Stimulated activated CD4-positive, alpha-beta T cell treated with anti-CD3 and anti-CD28 coated beads, Interleukin-1b, Interleukin-23, amount 100 ng/mL, for 4 hours (primary cell): Measurements from ENCODE around the gene MBP.

ENCODE experiments used
- DNase-seq, 2 donors: peaks; one replicate each; pipeline ENCODE4 v3.0.0-alpha.2; 2020; ENCODE audit warnings: low read depth in 2 of 2

Gene MBP

DNA sequence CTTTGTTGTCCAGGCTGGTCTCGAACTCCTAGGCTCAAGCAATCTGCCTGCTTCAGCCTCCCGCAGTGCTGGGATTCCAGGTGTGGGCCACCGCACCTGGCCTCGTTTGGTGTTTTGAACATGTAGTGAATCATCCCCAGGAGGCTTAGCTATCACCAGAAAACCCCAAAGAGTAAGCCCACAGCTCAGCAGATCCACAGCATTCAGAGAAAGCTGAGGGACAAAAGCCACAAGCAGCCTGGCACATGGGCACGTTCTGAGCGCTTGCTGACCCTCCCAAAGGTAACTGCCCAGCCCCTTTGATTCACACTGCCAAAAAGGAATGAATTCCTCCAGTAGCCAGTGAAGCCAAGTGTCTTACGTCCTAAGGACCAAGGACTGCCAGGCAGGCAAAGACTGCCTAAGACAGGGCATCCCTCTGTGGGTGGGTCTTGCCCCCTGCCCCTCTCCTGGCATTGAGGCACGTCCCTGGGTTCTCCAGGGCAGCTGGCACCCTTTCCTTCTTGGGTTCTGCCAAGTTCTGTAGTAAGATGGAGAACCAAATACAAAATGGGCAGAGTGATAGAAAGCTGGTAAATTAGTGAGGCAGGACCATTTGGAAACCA, 31.7 kb downstream of the MBP start:
- no peak for DNase-seq

DNA sequence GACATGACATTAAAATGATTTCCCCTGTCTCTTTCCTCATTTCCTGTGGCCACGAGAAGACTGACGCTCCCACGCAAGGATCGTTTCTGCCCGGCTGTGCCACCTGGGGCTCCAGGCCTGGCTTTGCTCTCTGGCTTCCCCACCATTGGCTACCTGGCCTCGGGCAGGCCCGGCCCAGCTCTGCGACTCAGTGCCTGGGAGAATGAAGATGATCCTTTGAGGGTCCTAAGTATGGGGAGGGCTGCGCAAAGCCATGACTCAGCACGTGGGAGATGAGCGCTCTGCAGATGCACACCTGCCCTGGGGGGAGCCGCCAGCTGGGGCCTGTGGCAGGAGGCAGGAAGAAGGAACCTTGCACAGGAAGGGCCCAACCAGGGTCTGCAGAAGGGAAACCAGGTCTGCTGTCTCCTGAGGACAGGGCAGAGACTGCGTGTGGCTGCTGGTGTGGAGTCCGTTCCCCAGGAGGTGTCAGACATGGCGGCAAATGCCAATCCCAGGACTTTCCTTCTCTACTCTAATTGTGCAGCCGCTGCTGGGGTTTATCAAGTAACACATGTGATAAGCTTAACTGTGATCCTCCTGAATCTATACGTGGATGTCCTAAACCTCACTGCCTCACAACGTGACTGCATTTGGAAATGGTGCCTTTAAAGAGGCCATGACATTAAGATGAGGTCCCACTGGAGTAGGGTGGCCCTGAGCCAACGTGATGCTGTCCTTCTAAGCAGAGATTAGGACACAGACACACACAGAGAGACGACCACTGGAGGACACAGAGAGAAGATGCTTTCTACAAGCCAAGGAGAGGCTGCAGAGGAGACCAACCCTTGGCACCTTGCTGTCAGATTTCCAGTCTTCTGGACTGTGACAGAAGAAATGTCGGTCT, 32.9 kb downstream of the MBP start:
- no peak for DNase-seq

DNA sequence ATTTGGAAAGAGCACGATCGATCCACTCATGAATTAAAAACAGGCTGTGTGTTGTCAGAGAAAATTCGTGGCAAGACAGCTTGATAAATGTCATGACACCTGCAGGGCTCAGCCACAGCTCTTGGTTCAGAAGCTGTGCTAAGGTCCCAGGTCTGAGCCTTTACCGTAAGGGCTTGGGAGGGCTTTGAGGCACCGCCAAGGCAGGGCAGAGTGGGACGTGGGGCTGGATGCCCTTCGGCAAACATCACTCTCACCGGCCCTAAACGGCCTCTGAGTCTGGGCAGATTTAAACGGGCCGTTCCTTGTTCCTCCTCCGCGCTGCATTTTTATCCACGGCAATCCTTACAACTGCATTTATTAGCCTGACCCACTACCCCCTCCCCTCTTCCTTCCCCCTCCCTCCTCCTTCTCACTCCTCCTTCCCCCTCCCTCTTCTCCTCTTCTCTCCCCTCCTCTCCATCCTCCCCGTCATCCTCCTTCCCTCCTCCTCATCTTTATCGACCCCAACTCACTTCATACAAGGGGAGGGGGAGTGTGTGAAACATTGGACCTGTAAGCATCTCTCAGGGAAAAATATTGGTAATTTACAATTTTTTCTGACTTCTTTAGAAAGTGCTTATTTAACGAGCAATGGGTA, 33.9 kb downstream of the MBP start:
- DNase-seq = no peak

DNA sequence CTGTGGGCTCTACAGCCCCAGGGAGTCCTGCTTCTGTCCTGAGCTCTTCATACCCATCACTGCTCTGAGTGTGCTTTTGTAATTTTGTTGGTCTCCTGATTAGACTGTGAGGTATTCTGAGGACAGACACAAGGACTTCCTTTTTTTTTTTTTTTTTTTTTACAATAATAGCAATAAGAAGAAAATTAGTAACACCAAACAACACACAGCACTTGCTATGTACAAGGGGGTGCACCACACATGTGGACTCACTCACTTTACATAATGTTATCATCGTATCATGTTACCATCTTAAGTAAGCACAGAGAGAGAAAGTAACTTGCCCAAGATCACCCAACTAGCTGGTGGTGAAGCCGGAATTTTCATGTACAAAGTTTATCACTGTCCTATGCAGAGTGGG, 34.6 kb downstream of the MBP start:
- DNase-seq = no peak

DNA sequence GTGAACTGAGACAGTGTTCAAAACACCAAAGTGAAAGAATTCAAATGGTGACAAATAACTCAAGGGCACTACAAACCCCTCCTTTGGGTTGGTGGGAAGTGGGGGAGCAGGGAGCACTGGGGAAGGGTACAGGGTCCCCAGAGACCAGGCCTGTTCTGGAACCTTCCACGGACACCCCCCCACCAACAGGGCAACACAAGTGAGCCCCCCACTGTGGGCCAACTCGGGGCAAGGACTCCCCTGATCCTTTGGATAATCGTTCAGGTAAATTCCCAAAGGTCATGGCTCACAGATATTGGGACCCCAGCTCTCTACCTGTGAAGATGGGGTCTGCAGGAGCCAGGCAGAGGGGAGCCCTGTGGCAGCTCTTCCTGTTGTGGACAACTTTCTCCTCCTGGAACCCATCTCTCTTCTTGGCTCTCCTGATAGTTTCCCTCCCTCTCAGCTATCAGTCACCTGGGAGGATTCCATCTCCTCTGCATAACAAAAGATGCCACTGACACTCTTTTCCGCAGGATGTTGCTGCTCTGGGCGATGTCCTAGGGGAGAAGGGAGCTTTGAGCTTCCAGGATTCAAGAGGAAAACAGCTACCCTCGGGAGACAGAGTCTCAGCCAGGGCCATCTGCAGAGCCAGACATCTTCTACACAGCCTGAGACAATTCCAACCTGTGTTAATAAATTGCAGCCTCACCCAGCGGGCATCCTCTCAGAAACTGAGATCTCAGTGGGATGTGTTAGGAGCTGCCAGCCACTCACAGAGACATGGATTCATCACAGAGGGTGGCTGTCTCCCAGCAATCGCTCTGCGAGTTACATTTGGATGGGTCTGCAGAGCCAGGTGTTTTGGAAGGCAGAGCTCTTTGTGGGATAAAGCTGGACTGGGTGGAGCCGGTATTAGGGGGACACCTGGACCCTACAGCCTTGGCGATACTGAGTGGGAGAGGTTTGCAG, 35.4 kb downstream of the MBP start:
- DNase-seq = no peak

DNA sequence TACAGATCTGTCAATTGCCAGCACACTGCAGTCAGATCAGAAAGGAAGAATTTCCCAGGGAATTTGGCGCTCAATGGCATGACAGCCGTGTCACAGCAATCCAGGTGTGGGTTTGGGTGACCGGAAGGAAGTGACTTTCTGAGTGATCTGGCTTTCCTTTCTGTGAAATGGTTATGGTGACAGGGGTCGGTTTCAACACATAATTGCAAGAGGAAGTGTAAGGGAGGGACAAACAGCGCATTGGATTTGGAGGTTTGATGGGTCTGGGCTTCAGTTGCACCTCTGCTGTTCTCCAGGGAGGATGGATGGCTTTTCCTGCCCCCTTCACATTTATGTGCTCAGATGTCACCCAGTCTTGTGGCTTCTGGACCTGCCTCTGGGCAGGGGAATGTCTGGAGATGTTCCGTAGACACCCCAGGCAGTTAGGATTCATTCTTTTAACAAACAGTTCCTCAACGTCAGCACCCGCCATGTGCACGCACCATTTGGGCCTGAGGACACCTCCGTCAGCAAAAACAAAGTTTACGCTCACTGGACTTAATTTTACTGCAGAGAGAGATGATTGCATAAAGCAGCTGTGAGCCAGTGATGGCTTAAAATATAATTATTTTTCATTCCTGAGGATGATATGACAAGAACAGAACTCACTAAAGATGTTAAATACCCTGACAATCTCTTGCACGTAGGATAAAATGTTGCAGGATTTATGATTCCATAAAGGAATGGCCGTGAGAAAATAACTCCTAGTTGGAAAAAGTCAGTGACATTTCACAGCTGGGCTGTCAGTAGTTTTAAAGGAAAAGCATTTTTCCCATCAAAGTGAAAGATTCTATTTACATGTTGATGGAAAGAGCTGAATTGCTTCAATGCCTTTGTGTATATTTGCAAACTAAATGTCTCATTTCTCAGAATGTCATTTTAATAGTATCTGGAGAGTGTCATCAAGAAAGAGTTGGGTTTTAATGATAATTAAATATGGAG, 36.9 kb downstream of the MBP start:
- DNase-seq = no peak

DNA sequence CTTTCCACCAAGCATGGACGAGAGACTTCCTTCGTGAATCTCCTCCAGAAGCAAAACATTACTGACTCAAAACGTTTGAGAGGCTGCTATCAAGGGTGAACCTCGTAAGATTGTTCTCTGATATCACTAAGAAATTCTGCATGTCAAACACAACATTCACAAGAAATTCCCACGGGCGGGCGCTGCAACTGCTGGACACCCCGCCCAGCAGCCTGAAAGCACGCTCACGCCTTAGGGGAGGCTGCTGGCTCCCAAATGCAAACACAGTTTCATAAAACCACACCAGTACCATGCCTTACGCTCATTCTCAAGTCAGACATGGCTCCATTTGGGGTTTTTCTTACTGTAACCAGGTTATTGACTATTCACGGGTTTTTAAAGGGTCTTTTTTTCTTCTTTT, 39.0 kb downstream of the MBP start:
- DNase-seq = no peak

DNA sequence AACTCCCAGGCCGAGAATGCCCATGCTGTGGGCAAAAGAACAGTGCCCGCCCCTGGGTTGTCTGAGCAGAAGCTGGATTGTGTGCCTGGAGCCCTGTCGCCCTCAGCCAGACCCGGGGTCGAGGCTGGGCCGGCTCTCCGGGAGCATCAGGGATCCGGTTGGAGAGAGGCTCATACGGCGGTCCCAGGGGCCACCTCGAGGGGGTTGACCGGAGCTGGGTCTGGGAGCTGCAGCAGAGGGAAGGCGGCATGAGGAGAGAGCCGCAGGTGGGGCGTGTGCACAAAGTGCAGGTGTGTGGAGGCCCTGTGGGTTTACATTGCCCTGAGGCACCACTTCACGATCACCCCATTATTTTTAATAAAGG, 39.5 kb downstream of the MBP start:
- DNase-seq = no peak

DNA sequence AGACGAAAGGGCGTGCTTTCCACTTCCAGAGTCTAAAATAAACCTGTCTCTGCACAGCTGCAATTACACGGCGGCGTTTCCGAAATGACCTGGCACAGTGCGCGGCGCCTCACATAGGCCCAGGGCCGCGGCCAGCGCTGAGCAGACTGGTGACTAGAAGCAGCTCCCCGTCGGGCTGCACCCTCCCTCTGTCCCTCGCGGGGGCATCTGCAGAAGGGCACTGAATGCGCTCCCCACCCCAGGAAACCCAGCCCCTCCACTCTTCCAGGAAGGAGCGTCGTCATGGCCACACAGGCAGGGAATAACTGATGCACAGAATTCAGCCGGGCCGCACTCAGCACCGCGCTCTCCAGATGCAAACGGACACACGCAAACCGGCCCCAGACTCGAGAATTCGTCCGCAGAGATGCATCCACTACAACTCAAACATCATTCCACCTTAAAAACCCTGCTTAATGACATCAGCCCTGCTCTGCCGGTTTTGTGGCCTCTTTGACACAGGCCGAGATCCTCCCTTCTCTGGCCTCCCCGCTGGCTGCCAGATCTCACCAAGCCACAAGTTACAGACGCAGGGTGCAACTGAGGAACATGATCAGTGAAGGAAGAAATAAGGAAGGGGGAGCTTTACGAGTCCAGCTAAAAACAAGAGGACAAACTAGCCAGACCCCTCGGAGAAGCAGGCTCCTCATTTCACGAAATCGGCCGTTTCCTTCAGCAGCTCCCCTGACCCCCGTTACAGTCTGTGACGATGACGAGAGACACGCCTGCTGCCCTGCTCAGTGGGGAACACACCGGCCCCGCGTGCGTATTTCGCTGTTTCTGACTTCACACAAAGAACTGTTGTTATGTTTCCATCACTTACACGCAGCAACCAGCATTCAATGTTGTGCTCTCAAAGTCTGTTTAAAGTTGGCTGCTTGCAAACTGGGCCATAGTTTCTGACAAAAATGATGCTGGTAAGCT, 40.2 kb downstream of the MBP start:
- DNase-seq = no peak

DNA sequence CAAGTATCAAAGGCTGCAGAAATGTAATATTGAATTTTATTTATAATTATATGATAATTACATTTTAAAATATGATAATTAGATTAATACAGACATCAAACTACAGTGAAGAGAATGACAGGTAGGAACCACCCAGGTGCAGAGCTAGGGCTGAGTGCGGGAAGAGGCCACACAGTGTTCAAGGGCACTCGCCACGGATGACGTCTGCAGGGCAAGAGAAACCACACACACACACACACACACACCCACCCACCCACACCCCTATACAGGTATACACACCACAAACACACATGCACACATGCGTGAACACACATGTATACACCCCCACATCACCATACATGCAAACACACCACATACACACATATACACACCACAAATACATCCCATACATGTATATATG, 41.2 kb downstream of the MBP start:
- DNase-seq = no peak

DNA sequence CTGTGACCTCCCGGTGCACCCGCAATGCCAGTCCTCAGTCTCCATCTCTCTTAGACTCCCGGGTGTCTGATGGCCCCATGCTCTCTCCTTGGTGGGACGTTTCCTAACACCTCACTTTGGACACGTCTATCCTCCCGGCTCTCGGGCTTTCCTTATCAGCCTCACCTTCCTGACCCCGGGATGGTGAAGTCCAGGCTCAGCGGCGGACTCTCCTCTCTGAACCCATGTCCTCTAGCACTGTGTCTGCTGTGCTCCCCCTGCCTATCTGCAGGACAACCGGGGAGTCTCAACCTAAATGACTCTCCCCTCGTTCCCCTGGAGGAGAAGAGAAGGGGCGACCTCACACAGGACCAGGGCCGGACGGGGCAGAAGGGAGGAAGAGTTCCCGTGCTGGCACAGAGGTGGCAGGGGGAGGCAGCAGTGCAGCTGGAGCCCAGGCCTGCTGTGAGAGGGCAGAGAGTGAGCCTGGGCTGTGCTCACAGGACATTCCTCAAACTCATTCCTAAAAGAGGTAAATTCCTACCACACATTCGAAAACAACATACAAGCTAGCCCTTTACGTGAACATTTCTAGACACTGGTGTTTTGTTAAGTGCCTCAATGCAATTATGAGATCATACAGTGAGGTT, 41.9 kb downstream of the MBP start:
- no peak for DNase-seq

DNA sequence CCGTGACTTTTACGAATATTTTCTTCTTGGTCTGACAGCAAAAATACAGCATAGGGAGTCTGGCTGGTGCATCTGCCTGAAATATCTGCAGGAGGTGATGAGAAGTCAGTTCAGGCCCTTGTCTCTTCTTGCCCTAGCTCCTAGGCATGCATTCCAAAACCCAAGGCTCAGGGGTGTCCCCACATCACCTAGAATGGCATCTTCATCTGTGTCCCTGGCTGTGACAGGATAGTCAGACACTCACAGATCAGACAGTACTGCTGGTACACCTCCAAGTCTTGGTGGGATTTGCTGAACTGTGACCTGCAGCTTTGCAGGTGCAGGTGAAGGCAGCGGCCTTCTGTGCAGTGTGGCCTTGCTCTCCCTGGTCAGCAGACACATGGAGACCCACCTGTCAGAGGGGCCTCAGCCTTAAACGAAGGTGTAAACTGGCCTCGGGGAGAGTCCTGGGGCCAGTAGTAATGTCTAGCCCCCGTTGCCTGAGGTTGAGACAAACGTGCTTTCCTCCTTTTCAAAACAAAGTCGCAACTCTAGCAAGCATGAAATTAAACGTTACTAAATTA, 42.8 kb downstream of the MBP start:
- no peak for DNase-seq

DNA sequence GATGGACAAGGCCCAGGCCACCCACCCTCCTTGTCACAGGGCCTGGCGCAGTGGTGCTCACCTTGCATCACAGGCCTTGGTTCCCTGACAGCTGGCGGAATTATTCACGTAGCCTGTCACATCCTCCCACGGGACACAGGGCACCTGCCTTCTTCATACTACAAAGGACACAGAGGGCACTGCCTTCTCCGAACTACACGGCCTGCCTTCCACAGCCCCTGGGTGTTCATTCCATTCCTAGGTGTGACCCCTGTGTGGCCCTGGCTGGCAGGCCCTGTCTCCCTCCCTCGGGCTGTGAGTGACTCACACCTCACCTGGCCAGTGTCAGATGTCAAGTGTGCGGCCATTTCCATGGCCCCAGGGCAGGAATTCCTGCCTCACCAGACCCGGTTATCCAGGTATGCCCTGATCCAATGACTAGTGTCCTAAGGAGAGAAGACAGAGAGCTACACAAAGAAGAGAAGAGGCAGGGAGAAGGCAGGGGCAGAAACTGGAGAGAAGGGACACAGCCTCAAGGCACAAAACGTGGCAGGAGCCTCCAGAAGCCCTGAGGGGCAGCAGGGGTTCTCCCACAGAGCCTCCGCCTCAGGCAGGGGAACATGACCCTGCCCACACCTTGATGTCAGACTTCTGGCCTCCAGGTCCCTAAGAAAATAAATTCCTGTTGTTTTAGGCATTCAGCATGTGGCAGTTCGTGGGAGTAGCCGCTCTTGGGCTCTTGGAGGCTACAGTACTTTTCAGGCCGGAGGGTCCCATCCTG, 43.4 kb downstream of the MBP start:
- DNase-seq = no peak

DNA sequence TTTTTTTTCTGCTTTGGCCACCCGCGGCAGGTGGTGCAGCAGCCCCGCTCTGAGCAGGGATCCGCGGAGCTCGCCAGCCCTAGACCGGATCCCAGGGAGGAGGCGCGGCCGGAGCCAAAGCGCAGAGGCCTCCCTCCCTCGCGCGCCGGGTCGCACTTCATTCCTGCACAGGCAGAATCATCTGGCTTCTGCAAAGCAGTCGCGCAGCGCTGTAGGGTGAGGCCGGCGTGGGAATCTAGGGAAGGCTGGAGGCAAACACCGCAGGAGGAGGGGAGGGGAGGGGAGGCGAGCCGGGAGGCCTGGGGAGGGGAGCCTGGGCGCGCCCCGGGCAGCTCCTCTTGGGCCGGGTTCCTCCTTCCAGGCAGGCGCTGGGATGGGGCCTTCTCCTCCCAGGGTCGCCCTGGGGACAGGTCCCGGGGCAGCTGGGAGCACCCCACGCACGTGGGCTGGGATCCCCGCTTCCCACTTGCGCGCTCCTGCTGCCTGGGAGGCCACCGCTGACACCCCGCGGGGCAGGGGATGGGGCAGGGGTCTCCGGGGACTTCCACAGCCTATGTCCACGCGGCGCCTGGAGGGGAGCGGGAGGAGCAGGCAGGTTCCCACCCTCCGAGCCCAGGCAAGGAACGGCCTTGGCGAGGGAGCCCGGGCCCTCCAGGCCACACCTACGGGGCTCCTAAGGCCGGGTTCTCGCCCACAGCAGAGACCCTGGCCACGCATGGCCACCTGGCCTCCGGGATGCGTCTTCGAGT, 45.0 kb downstream of the MBP start:
- no peak for DNase-seq

DNA sequence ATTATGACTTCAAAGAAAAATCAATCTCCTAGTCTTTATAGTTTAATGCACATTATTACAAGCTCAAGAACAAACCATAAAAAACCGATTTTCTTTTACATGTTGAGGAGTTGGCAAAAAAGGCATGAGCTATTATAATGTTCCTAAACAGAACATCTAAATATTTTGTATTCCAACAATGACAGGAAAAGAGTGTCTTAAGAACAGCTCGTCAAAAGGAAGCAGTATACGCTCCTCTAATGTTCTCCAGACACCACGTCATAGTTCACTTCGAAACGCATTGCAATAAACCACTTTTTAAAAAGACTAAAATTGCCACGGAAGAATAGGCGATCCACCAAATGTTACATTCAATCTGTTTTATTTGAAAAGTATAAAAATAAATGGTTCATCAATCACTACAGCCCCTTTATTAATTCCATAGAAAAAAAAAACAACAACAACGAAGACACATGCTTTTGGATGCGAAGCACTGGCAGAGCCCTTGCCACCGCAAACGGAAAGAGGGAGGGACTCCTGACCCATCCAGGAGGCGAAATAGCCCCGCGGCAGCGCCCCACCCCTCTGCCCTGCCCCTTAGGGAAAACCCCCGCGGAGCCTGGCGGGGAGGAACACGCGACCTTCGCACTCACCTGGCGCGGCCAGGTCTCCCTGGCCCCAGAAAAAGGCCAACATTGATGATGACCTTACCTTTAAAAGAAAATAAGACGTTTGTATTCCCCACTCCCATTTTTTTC, 45.8 kb downstream of the MBP start:
- DNase-seq = no peak

DNA sequence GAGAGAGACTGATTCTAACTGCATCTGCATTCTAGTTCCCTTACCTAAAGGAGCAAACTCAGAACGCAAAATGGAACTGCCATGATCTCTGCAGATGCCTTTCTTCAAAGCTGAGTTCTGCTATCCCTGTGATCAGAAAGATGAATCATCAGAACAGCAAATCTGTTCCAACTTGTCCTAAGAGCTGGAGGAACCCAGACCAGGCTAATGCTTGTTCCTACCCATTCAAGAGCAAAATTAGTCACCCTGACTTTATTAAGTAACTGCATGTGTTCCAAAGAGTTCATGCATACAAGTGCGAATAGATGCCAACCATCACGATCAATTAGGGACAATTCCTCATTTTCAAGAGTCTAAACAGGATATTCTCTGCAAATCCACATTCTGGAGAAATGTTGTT, 46.5 kb downstream of the MBP start:
- no peak for DNase-seq

DNA sequence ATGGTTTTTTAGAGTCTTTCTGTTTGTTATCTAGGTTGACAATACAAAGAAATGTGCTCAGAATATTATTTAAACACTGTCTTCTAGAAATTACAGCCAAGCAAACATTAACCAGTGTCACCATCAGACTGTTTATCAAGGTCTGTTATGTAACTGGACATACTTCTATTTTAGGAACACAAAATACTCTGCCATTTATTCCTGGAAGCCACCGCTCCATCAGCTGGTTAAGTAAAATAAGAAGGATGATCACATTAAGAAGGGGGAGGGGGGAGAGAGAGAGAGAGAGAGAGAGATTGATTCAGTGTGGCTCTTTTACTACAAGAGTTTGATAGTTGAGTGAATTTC, 47.9 kb downstream of the MBP start:
- no peak for DNase-seq
